Raji (cell line): ENCODE results near the gene CD8A.

ENCODE experiments used
- POLR2A ChIP-seq: IDR thresholded peaks from 2 replicates; pipeline ENCODE4 v1.6.1; 2011; ENCODE audit warnings: low read depth, low read length, control low read depth; ENCODE audit not compliant: insufficient read depth

Gene CD8A

DNA sequence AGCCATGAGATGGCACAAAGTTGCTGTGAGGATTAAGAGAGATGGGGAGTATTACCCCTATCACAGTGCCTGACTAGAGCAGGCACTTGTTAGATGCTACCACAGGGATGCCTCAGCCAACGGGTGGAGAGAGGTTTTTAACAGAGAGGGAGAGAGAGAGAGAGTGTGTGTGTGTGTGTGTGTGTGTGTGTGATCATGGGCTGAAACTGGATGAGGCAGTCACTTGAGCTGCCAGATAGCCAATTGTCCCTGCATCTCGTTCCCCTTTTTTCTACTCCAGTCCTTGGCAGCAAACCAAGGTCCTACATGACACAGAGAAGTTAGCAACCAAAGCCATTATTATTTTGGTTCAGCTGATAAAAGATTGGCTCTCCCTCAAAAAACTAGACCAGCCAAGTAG, 3.0 kb downstream of the CD8A start:
- TF ChIP-seq POLR2A, result no peak

DNA sequence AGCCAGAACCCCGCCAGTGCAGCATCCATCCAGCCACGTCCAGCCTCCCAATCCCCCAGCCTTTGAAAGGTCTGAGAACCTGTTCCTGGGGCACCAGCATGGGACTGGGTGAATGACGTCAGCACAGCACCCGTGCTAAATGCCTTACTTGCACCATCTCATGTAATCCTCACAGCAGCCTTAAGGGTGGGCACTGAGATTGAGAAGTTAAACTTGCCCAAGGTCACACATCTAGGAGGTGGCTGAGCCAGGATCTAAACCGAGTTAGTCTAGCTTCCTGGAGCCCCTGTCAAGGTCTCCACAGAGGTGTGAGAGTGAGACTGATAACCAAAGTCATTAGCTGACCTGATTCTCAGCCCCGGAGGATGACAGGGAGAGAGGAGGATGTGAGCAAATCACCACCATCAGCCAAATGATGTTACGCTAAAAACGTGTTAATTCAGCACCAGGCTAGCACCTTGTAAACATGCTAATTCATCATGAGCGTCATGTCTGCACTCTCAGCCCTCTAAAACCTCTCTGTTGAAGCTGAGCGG, 4.6 kb downstream of the CD8A start:
- TF ChIP-seq POLR2A, result no peak

DNA sequence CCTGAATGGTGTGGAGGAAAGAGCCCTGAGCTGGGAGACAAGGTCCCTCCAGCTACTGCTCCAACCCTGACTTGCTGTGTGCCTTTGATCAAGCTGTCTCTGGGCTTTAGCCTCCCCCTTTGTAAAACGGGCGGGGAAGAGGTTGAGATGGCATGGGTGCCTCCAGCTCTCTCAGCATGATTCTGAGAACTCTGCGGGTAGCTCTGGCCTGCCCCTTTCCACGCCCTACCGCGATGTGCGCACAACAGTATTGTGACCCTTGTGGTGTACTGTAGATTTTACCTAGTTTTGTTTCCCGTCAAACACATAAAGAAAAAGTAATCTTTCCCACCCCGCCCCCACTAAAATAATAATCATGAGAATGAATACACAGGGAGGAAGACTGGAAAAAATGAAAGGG, 5.3 kb downstream of the CD8A start:
- no peak for TF ChIP-seq POLR2A

DNA sequence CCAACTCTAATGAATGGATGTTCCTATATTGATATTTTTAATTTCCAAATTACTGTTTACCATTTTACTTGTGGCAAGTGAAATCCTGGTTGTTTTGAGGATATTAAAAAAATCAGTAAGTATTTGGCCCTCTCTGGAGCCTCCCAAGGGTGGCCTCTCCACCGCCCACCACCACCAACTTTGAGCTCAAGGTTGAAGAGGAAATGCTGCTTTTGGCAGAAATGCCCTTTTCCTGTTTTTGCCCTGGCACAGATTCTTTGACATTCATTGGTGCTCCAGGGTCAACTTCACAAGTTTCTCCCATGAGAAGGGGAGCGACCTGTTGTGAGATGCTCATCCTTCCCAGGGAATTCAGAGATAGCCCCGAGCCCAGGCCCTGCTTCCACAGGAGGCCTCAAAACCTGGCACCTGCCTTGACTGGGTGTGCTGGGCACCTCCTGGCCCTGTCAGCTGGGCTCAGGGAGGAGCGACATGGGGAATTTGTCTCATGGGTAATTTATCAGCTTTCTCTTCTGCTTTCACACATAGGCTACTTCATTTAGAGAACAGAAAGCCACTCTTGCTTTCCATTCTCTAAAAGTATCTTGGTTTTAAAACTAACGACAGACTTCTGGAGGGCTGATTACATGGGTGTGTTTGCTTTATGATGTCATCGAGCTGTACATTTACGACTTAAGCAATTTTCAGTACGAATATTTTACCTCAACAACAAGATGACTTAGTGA, 6.9 kb downstream of the CD8A start:
- TF ChIP-seq POLR2A, result no peak

DNA sequence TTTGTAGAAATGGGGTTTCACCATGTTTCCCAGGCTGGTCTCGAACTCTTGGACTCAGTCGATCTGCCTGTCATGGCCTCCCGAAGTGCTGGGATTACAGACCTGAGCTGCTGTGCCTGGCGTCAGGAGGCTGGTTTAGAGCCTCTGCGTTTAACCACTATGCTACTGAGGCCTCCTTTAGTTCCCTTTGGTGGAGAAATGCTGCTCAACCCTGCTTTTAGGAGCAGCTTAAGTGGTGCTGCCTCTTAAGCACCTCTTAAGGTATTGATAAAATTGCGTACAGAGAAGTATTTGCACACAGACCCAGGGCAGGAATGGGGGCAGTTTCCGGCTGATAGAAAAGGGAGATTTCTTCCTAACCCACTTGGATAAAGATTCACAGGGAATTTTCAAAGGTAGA, 8.0 kb downstream of the CD8A start:
- TF ChIP-seq POLR2A, result no peak

DNA sequence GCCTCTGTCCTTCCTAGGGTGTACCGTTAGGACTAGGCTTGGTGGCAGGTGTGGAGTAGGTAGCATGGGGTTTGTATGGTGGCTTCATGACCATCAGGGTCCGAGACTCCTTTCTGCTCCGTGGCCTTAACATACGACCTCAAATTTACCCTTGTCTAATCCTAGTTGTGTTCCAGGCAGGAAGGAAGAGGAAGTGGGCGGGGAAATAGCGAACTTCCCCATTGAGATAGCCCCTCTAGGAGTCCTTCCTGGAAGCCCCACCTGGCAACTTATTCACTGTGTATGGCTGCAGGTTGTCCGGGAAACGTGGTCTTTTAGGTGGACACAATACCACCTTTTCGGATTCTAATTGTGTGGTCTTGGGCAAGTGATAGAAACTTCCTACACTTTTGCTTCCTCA, 9.3 kb downstream of the CD8A start:
- no peak for TF ChIP-seq POLR2A

DNA sequence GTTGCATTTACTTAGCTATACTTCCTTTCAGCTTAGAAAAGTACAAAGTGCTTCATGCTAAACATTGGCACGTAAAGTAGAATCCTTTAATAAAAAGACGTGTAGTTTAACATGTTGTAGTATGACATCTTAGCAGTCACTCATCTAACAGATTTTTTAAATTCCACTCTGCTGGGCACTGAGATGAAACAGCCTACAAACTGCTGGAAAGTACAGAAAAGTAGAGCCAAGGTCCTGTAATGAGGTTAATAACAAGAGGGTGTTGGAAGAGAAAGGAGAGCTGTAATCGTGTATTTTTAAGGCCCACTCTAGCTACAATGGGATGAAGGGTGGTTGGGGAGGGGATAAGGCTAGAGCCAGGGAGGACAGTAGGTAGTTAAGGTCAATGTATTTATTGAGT, 10.7 kb downstream of the CD8A start:
- TF ChIP-seq POLR2A, result no peak

DNA sequence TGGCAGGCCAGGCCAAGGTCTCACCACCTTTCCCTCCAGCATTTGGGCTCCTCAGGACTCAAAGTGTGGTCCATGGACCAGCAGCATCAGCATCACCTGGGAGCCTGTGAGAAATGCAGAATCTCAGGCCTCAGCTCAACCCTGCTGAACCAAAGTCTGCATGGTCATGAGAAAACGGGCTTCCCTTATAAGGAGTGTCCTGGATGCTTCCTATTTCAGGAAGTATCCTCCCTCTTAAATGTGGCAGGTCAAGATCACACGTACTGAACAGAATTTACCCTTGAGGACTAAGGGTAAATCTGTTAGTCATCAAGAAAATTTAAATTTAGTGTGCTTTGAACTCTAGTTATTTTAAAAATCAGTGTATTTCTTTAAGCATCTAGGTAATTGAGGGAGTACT, 11.8 kb downstream of the CD8A start:
- no peak for TF ChIP-seq POLR2A

DNA sequence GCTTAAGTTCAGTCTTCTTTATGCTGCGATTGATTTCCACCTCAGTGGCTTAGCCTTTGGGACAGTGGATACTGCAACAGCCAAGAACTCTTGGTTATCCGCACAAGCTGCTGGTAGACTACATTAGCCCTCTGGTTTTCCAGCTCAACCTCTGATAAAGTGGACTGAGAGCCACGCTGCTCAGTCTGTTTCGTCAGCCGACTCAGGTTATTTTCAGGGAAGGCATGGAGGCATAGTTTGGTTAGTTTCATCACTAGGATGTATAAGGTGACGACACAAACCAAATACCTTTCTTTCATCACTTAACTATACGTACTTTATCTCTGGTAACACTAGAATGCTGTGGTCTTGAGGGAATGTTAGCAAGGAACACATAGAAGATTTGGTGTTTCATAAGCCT, 14.2 kb downstream of the CD8A start:
- no peak for TF ChIP-seq POLR2A

DNA sequence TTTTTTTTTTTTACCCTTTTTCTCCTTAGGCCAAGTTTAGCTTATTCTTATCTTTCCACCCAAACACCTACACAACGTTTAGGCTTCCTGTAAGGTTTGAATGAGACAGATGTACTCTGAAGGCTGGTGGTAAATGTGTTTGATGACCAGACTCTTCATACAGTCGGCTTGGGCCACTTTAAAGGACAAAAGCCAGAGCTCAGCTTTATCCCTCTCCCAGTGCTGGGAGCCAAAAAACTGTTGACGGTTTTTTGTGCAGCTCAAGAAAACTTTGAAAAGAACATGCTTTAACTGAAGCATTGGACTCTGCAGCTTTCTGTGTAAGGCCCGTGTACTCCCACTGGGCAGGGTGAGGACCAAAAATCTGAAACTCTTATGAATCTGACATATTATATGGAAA, 15.4 kb downstream of the CD8A start:
- TF ChIP-seq POLR2A, result no peak

DNA sequence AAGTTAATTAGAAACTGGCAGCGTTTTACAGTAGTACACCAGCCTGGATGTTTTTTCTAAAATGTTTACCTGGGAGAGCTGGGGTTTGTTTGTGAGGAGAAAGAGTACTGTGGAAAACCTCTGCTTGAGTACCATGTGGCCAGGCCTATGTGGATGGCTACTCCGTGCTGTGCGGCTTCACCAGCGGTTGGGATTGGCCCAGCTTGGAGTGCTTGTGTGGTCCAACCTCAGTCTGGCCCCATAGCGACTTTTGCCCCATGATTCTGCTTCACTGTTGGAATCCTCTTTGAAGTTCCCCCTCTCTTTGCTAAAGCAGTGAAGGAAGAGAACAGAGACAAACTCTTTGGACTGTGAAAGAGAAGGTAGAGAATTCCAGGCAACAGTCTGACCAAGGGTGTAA, 15.9 kb downstream of the CD8A start:
- no peak for TF ChIP-seq POLR2A

DNA sequence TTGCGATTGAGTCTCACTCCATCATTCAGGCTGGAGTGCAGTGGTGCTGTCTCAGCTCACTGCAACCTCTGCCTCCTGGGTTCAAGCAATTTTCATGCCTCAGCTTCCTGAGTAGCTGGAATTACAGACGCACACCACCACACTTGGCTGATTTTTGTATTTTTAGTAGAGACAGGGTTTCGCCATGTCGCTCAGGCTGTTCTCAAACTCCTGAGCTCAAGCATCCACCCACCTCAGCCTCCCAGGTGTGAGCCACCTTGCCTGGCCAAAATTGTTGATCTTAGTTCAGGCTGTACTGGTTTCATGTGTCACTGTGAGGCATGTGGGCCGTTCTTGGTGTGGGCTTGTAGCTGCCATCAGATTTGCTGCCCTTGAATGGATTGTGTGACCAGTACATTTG, 18.1 kb downstream of the CD8A start:
- TF ChIP-seq POLR2A, result no peak

DNA sequence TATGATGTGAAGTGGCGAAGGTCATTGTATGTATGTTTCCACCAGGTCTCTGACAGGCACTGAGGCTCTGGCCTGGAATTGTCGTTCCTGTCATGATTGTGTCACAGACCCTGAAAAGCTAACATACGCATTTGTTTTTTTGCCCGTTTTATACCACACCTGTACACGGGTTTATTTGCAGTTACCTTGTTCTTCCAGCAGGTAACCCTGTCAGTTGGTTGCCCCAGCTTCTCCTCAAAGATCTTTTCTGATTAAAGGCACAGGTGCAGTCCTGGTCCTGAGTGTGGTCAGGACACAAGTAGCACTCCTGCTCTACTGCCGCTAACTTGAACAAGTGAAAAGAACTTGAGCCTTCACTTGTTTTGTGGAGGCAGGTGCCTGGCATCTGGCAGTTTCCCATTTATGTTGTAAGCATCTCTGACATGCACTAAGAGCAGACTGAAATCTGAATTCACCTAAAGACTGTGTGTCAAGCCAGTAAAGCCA, 19.9 kb downstream of the CD8A start:
- TF ChIP-seq POLR2A, result no peak

DNA sequence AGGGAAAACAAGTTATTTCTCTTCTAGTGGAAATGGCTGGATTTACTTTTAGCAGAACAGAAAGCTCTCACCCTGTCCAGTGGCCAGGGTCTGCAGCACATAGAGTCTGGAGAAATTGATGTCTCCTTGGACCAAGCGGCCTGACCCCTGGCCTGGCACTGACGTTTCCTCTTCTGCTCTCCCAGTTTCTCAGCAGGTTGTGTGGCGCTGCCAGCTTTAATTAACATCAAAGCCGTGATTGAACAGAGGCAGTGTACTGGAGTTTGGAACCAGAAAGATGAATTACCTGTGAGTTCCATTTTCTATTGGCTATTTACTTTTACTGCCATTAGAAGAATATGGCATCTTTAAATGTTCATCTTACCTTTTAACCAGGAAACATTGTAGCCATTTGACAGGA, 20.9 kb downstream of the CD8A start:
- no peak for TF ChIP-seq POLR2A

DNA sequence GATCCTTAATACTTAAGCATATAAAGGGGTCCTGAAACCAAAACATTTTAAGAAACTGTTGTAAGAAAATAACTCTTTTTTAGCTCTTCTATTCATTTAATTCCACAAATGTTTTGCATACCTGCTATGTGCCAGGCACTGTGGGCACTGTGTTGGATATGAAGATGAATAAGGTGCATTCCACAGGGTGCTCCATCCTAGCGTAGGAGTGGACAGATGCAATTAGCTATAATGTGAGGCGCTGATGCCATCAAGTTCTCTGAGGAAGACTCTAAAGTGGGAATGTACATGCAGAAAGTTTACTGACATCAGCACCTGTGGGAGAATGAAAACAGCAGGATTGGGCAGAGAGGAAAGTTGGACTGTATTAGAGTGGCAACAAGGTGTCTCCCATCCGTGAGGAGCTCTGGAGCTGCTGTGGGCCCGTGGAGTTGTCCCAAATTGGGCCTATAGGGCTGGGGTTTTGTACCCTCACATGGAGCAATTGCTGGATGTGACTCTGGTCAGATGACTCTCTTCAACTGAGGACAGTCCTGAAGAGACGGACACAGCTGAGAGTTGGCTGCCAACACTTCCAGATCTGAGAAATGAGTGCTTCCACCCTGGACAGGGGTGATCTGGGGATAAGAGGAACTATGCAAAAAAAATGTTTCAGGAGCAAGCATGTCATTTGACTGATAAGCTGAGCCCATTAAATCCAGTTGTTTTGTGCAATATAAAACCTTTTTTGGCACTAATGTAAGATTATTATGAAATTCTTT, 22.3 kb downstream of the CD8A start:
- TF ChIP-seq POLR2A, result no peak

DNA sequence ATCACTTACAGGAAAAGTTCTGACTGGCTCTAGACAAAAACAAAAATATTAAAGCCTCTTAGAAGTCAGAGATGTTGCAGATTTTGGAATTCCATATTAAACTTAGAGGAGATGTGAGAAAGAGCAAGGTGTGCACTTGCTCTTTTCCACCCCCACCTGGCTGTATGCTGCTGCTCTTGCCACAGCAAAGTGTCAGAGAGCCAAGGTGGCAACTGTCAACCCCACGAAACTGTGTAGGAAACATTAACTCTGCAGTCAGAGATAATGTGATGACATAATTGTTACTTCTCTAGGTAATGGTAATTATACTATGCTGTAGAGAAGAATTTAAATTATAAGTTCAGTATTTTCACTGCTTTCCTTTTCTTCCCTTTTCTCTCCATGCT, 25.4 kb downstream of the CD8A start:
- no peak for TF ChIP-seq POLR2A
